Measurements from ENCODE around the gene PHLDA1.

DNA sequence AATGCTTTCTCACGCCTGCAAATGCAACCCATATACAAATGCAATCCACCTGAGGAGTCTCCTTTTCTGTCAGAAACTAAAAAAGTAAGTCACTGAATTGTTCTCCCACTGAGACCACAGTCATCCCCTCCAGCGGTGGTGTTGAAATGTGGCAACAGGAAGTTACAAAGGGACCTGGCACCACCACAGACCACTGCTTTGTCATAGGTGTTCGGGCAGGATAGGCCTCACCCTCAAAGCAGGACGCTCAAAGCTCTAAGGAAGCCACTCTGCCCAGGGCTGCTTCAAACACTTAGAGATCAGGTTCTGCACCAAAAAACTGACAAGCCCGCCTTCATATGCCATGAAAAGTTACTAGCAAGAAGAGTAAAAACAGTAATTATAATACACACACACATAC lies 11.3 kb downstream of the PHLDA1 start:
- TF ChIP-seq, protein P1, sequence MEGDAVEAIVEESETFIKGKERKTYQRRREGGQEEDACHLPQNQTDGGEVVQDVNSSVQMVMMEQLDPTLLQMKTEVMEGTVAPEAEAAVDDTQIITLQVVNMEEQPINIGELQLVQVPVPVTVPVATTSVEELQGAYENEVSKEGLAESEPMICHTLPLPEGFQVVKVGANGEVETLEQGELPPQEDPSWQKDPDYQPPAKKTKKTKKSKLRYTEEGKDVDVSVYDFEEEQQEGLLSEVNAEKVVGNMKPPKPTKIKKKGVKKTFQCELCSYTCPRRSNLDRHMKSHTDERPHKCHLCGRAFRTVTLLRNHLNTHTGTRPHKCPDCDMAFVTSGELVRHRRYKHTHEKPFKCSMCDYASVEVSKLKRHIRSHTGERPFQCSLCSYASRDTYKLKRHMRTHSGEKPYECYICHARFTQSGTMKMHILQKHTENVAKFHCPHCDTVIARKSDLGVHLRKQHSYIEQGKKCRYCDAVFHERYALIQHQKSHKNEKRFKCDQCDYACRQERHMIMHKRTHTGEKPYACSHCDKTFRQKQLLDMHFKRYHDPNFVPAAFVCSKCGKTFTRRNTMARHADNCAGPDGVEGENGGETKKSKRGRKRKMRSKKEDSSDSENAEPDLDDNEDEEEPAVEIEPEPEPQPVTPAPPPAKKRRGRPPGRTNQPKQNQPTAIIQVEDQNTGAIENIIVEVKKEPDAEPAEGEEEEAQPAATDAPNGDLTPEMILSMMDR (IDR thresholded peaks at IDR 0.05 in 4 of 5, conservative IDR thresholded peaks at IDR 0.05 in 1 of 5), result no peak
- no peak for TF ChIP-seq POLR2A (IDR thresholded peaks at IDR 0.05)
